Activated B cell treated with CpG ODN at 0.5 μM for 24 hours (primary cell): ENCODE measurements around the gene C17orf100. TPM values are rescaled to one million over a fixed set of nuclear protein-coding genes. Genes with fewer than 3 reads are reported as not detected.
A peak's percentile ranks its signal among the peaks of the same experiment; 100 is the strongest.

ENCODE experiments used
- ATAC-seq: fragments of 200-7000 bp; cut with Tn5 transposase; one replicate; pipeline ENCODE4 v1.10.0; 2021; ENCODE audit warnings: low read depth, mild to moderate bottlenecking, moderate library complexity
- CTCF ChIA-PET: fragments of 350-600 bp; sonication (Branson Sonifier 250); formaldehyde crosslinking; loops from one replicate; lab custom pipeline; 2021; ENCODE audit warnings: antibody characterized with exemption; lab: Charles Lee
- POLR2A ChIA-PET: fragments of 350-600 bp; sonication (Branson Sonifier 250); formaldehyde crosslinking; loops from one replicate; lab custom pipeline; 2021; ENCODE audit warnings: antibody characterized with exemption; lab: Charles Lee
- DNase-seq: peaks from one replicate; pipeline ENCODE4 v3.0.0; 2022
- H3K27ac Mint-ChIP-seq: one replicate; pipeline ENCODE4 v1.8.0; 2020; ENCODE audit warnings: mixed read lengths
- H3K27me3 Mint-ChIP-seq: one replicate; pipeline ENCODE4 v1.8.0; 2021; ENCODE audit warnings: mixed read lengths
- H3K36me3 Mint-ChIP-seq: one replicate; pipeline ENCODE4 v1.8.0; 2021; ENCODE audit warnings: low read depth, mixed read lengths
- H3K4me1 Mint-ChIP-seq: one replicate; pipeline ENCODE4 v1.8.0; 2021; ENCODE audit warnings: mixed read lengths
- H3K4me3 Mint-ChIP-seq: one replicate; pipeline ENCODE4 v1.8.0; 2020; ENCODE audit warnings: mild to moderate bottlenecking, mixed read lengths
- H3K9me3 Mint-ChIP-seq: one replicate; pipeline ENCODE4 v1.8.0; 2020; ENCODE audit warnings: mixed read lengths
- CTCF ChIP-seq: fragments of 200-600 bp; IDR thresholded peaks from one replicate; pipeline ENCODE4 v1.8.0; 2022; ENCODE audit warnings: antibody characterized with exemption, mild to moderate bottlenecking
- intact Hi-C: fragments of 100-400 bp; cut with micrococcal nuclease; formaldehyde crosslinking; loops from one replicate; pipeline ENCODE4 v1.15.1; 2024
- total RNA-seq: library from RNA; stranded (reverse); gene quantifications from 2 replicates; pipeline ENCODE4 v1.2.3, GENCODE V29; 2022

The C17orf100 gene
- total RNA-seq, 1 donor from 2014 or later, result 3.5 TPM

- TF ChIP-seq CTCF, result no peak
- ChIA-PET POLR2A (no interaction called here), CTCF (interaction anchor here (0.6 to 2.4 kb wide), 5 partner anchors 81 to 402 kb away, joined by 3 to 19 read pairs (median 4); no protein-coding TSS in a partner anchor)
- Mint-ChIP-seq H3K27ac (no peak overlapping the region), H3K36me3 (peaks cover 17% of the 10 kb centered on the region), H3K4me1 (peaks cover 34% of the 10 kb centered on the region), H3K4me3 (no peak overlapping the region), H3K9me3 (no peaks in the 10 kb centered on the region), H3K27me3 (no peaks in the 10 kb centered on the region)
- ATAC-seq, result peak; percentile 95
- DNase-seq, result no peak
- intact Hi-C loops, result loop anchor here (1.0 to 5.0 kb wide), 5 partner anchors 47 to 336 kb away; partner anchors contain the start of gene SLC13A5
These were observed 14.5 kb downstream of the C17orf100 start for GRCh38 chr17:6666077-6666521.

GRCh38 chr17:6666557-6666956, 15.0 kb downstream of the C17orf100 start:
- H3K4me1 Mint-ChIP-seq, result peaks cover 29% of the 10 kb centered on the region
- CTCF ChIA-PET, result interaction anchor here (0.6 to 2.4 kb wide), 5 partner anchors 80 to 402 kb away, joined by 3 to 19 read pairs (median 4); no protein-coding TSS in a partner anchor
- H3K9me3 Mint-ChIP-seq, result no peaks in the 10 kb centered on the region
- DNase-seq (no peak), ATAC-seq (no peak)
- POLR2A ChIA-PET, result interaction anchor here (0.7 kb wide), 1 partner anchor 211 kb away, joined by 3 read pairs; no protein-coding TSS in a partner anchor
- no peak for TF ChIP-seq CTCF
- no peaks in the 10 kb centered on the region for H3K27me3 Mint-ChIP-seq
- H3K27ac Mint-ChIP-seq, result no peak overlapping the region
- no peak overlapping the region for H3K4me3 Mint-ChIP-seq
- H3K36me3 Mint-ChIP-seq, result peaks cover 19% of the 10 kb centered on the region
- intact Hi-C loops, result loop anchor here (1.0 to 5.0 kb wide), 5 partner anchors 46 to 336 kb away; partner anchors contain the start of gene SLC13A5

GRCh38 chr17:6667516-6667915, 16.0 kb downstream of the C17orf100 start:
- Mint-ChIP-seq H3K27ac (no peak overlapping the region), H3K36me3 (peaks cover 23% of the 10 kb centered on the region), H3K9me3 (no peaks in the 10 kb centered on the region), H3K27me3 (no peaks in the 10 kb centered on the region), H3K4me3 (no peak overlapping the region), H3K4me1 (peaks cover 21% of the 10 kb centered on the region)
- ATAC-seq, result no peak
- POLR2A ChIA-PET, result no interaction called here
- no peak for TF ChIP-seq CTCF
- DNase-seq, result no peak
- CTCF ChIA-PET, result interaction anchor here (2.4 kb wide), 1 partner anchor 176 kb away, joined by 19 read pairs; no protein-coding TSS in a partner anchor
- intact Hi-C loops, result loop anchor here (2.0 to 5.0 kb wide), 3 partner anchors 45 to 335 kb away; partner anchors contain the start of gene SLC13A5

- no peak for ATAC-seq
- Mint-ChIP-seq H3K4me3 (no peak overlapping the region), H3K9me3 (no peaks in the 10 kb centered on the region), H3K27me3 (no peaks in the 10 kb centered on the region), H3K36me3 (peaks cover 23% of the 10 kb centered on the region), H3K27ac (no peak overlapping the region), H3K4me1 (peaks cover 17% of the 10 kb centered on the region)
- no peak for TF ChIP-seq CTCF
- CTCF ChIA-PET, result no interaction called here
- DNase-seq, result no peak
- intact Hi-C loops, result loop anchor here (5.0 kb wide), 2 partner anchors 244 to 334 kb away; no protein-coding TSS in a partner anchor
- POLR2A ChIA-PET, result no interaction called here
These were observed 16.7 kb downstream of the C17orf100 start for GRCh38 chr17:6668219-6668618.

- TF ChIP-seq CTCF, result no peak
- no peak overlapping the region for H3K27ac Mint-ChIP-seq
- ChIA-PET CTCF (no interaction called here), POLR2A (no interaction called here)
- intact Hi-C loops, result loop anchor here (5.0 kb wide), 2 partner anchors 243 to 333 kb away; no protein-coding TSS in a partner anchor
- ATAC-seq, result no peak
- peaks cover 17% of the 10 kb centered on the region for H3K4me1 Mint-ChIP-seq
- H3K36me3 Mint-ChIP-seq, result peaks cover 23% of the 10 kb centered on the region
- no peaks in the 10 kb centered on the region for H3K27me3 Mint-ChIP-seq
- no peaks in the 10 kb centered on the region for H3K9me3 Mint-ChIP-seq
- no peak overlapping the region for H3K4me3 Mint-ChIP-seq
- no peak for DNase-seq
These were observed 17.3 kb downstream of the C17orf100 start for GRCh38 chr17:6668727-6669425.
